ENCODE data around the gene C11orf24.

GRCh38 chr11:68306636-68307035 is 34.9 kb upstream of the C11orf24 start:
- TF ChIP-seq POLR2A (IDR thresholded peaks at IDR 0.05; ENCODE audit: low read length), result no peak
- TF ChIP-seq GATA1 (IDR thresholded peaks at IDR 0.05; ENCODE audit: low read depth, low read length), result no peak
